Measurements from ENCODE around the gene CAB39L. TPM values are rescaled to one million over a fixed set of nuclear protein-coding genes. Genes with fewer than 3 reads are reported as not detected.

Gene CAB39L
- polyA plus RNA-seq, 1 of the 3 experiments (the other 2 are of a cell fraction), result 2.6 TPM

- ChIA-PET CTCF (no interaction called here), POLR2A (no interaction called here)
These were observed 107.2 kb downstream of the CAB39L start for GRCh38 chr13:49336655-49337054.

More at GRCh38 chr13:49336655-49337054, 107.2 kb downstream of the CAB39L start:
- Histone ChIP-seq H4K20me1 (ENCODE audit: insufficient read depth) (no peaks in the 10 kb centered on the region), H3K36me3 (replicated peaks in 1 of 2; ENCODE audit: control insufficient read depth in 1 of 2, insufficient read depth in 2 of 2, low read length in 1 of 2) (peaks cover 0 to 6% of the 10 kb centered on the region in 2 experiments), H3K79me2 (ENCODE audit: insufficient read depth) (no peaks in the 10 kb centered on the region), H3K27me3 (ENCODE audit: insufficient read depth) (no peaks in the 10 kb centered on the region), H3K4me2 (no peak overlapping the region), H3K27ac (ENCODE audit: low read depth in 2 of 2, low read length in 1 of 2) (no peak overlapping the region), H3K4me1 (ENCODE audit: control insufficient read depth in 1 of 2, insufficient read depth in 2 of 2, low read depth in 1 of 2, low read length in 1 of 2) (no peaks in the 10 kb centered on the region), H3F3A (replicated peaks; ENCODE audit: insufficient read depth) (no peaks in the 10 kb centered on the region), H3K9ac (no peak overlapping the region), H2AFZ (ENCODE audit: low read depth) (no peak overlapping the region), H3K9me3 (no peaks in the 10 kb centered on the region), H3K4me3 (ENCODE audit: low read depth in 2 of 2, low read length in 1 of 2) (no peak overlapping the region), H3K9me2 (no peaks in the 10 kb centered on the region)
- no peak for DNase-seq
- 76% methylated on average over 4 of the region's 4 CpGs for WGBS (ENCODE audit: low lambda C conversion rate)
- TF ChIP-seq USF2 (IDR thresholded peaks at IDR 0.05; ENCODE audit: borderline replicate concordance, low read depth, low read length) (no peak), CHD2 (IDR thresholded peaks at IDR 0.05; ENCODE audit: low read length, partially characterized antibody) (no peak), RAD21 (IDR thresholded peaks at IDR 0.05; ENCODE audit: low read length) (no peak), EZH2phosphoT487 (IDR thresholded peaks at IDR 0.05; ENCODE audit: borderline replicate concordance, low read depth) (no peak), TCF12 (IDR thresholded peaks at IDR 0.05) (no peak), ZBTB33 (IDR thresholded peaks at IDR 0.05; ENCODE audit: borderline replicate concordance, low read depth) (no peak), POLR2AphosphoS5 (IDR thresholded peaks at IDR 0.05; ENCODE audit: low read depth, low read length) (no peak), EP300 (IDR thresholded peaks at IDR 0.05; ENCODE audit: borderline replicate concordance in 1 of 2, low read depth in 1 of 2, low read length in 1 of 2) (no peak), MXI1 (IDR thresholded peaks at IDR 0.05; ENCODE audit: low read depth, low read length) (no peak), JUND (IDR thresholded peaks at IDR 0.05) (no peak), FOXM1 (IDR thresholded peaks at IDR 0.05; ENCODE audit: low read depth) (no peak), FOSL2 (IDR thresholded peaks at IDR 0.05; ENCODE audit: borderline replicate concordance, low read depth) (no peak), RCOR1 (IDR thresholded peaks at IDR 0.05; ENCODE audit: low read length) (no peak), RFX5 (IDR thresholded peaks at IDR 0.05; ENCODE audit: low read length) (no peak), PBX3 (IDR thresholded peaks at IDR 0.05) (no peak), YY1 (IDR thresholded peaks at IDR 0.05; ENCODE audit: low read depth) (no peak), GABPA (IDR thresholded peaks at IDR 0.05; ENCODE audit: low read depth) (no peak), NFIC (IDR thresholded peaks at IDR 0.05; ENCODE audit: borderline replicate concordance) (no peak), CTCF (IDR thresholded peaks at IDR 0.05) (no peak), SIN3A (IDR thresholded peaks at IDR 0.05; ENCODE audit: borderline replicate concordance, low read depth, low read length) (no peak)
